ENCODE measurements around the gene CD80. TPM values are rescaled to one million over a fixed set of nuclear protein-coding genes. Genes with fewer than 3 reads are reported as not detected.

CD80 gene
- total RNA-seq, 4 donors from 2014 or later: not detected

- no peak for TF ChIP-seq CTCF (IDR thresholded peaks at IDR 0.05)
- no peak for TF ChIP-seq POLR2A (IDR thresholded peaks at IDR 0.05)
- intact Hi-C loops (cut with DNase I; ENCODE audit: low total_unique reads): no loop called here
- no peak for DNase-seq (ENCODE audit: low spot score in 2 of 2)
- 81 to 87% methylated on average over 3 of the region's 3 CpGs for WGBS, 2 donors
- no peak overlapping the region for H3K4me3 ChIP-seq (ENCODE audit: low read depth, poor library complexity, severe bottlenecking)
These were observed 27.3 kb upstream of the CD80 start for GRCh38 chr3:119586733-119587172.

DNA sequence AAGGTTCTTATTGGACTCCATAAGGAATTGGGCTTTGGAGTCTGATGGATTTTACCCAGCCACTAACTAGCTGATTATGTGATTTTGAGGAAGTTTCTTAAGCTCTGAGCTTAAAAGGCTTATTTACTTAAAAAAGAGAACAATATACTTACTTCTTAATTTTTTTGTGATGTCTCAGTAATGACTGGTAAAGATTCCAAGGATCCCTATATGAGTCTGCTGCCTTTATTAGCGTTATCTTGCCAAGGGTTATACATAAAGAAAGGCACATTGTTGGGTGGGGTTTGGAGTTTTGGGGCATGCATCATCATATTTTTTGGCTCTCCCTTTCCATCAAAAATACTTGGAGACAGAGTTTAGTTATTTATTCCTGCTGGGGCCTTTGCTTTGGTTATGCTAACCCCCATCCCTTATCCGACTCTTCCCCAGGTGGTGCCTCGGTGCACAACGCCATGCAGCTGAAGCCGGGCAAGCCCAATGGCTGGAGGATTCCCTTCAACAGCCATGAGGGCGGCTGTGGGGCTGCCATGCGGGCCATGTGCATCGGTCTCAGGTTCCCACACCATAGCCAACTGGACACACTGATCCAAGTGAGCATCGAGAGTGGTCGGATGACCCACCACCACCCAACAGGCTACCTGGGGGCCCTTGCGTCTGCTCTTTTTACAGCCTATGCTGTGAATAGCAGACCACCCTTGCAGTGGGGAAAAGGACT is 26.6 kb upstream of the CD80 start:
- no peak overlapping the region for H3K4me3 ChIP-seq (ENCODE audit: low read depth, poor library complexity, severe bottlenecking)
- WGBS, 2 donors: 89 to 93% methylated on average over 11 of the region's 11 CpGs
- TF ChIP-seq CTCF (IDR thresholded peaks at IDR 0.05) (no peak), POLR2A (IDR thresholded peaks at IDR 0.05) (no peak)
- intact Hi-C loops (cut with DNase I; ENCODE audit: low total_unique reads): no loop called here
- no peak for DNase-seq (ENCODE audit: low spot score in 2 of 2)

- no peak for TF ChIP-seq CTCF (IDR thresholded peaks at IDR 0.05)
- TF ChIP-seq POLR2A (IDR thresholded peaks at IDR 0.05): no peak
- H3K4me3 ChIP-seq (ENCODE audit: low read depth, poor library complexity, severe bottlenecking): no peak overlapping the region
- 94% methylated on average over 10 of the region's 10 CpGs for WGBS, 2 donors
- intact Hi-C loops (cut with DNase I; ENCODE audit: low total_unique reads): no loop called here
- DNase-seq (ENCODE audit: low spot score in 2 of 2): no peak
These were observed 25.8 kb upstream of the CD80 start for GRCh38 chr3:119585208-119585607.

GRCh38 chr3:119582178-119582577 is 22.8 kb upstream of the CD80 start:
- TF ChIP-seq POLR2A (IDR thresholded peaks at IDR 0.05) (no peak), CTCF (IDR thresholded peaks at IDR 0.05) (no peak)
- no peak overlapping the region for H3K4me3 ChIP-seq (ENCODE audit: low read depth, poor library complexity, severe bottlenecking)
- WGBS, 2 donors: 58 to 68% methylated on average over 6 of the region's 6 CpGs
- no peak for DNase-seq (ENCODE audit: low spot score in 2 of 2)
- intact Hi-C loops (cut with DNase I; ENCODE audit: low total_unique reads): no loop called here

DNA sequence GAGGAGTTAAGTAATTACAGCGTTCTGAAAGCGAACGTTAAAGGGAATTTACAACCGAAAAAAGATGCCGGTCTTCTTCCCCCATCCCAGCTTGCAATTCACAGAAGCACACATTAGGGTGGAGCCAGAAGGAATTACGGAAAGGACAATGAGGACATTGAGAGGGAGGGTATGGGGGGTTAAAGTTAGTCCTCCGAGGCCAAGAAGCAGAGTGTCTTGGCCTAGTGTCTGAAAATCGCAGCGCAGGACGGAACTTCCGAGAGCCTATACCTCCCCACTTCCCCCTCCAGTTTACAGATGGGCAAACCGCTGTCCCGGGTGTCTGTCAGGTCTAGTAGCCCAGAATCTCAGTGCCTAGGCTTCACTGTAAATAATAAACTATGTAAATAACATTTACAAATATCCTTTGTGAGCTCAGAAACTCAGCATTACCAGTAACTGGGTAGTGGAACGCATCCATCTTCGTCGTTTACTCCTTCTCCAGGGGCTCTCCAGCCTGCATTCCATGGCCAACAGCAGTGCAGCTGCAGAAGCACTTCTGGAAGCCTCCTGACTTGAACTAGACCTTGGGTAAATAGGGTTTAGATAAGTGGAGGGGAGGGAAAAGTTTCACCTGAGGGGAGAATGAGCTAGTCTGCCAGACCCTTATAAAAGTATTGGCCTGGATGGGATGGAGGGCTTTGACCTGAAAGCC is 20.8 kb upstream of the CD80 start:
- no peak for TF ChIP-seq CTCF (IDR thresholded peaks at IDR 0.05)
- TF ChIP-seq POLR2A (IDR thresholded peaks at IDR 0.05): no peak
- intact Hi-C loops (cut with DNase I; ENCODE audit: low total_unique reads): no loop called here
- H3K4me3 ChIP-seq (ENCODE audit: low read depth, poor library complexity, severe bottlenecking): peak overlapping the region; percentile 47
- DNase-seq (ENCODE audit: low spot score in 2 of 2): peak in 1 of 2 donors; percentile 21
- WGBS, 2 donors: 26 to 32% methylated on average over 16 of the region's 16 CpGs
